CD4-positive, alpha-beta memory T cell (primary cell): Measurements from ENCODE around the gene TRIM61. TPM values are rescaled to one million over a fixed set of nuclear protein-coding genes. Genes with fewer than 3 reads are reported as not detected.
A peak's percentile ranks its signal among the peaks of the same experiment; 100 is the strongest.
"Not testable (repeated sequence)": the region's sequence is repeated elsewhere in the genome, so short reads cannot be mapped to it uniquely, and the experiment has no call there.

Source experiments
- CTCF ChIA-PET: fragments of 350-600 bp; sonication (Branson Sonifier 250); formaldehyde crosslinking; loops from one replicate; lab custom pipeline; 2021; ENCODE audit warnings: inconsistent platforms; ENCODE audit not compliant: partially characterized antibody; lab: Charles Lee
- POLR2A ChIA-PET: fragments of 350-600 bp; sonication (Branson Sonifier 250); formaldehyde crosslinking; loops from one replicate; lab custom pipeline; 2021; ENCODE audit not compliant: partially characterized antibody; lab: Charles Lee
- DNase-seq, 5 donors: peaks; one replicate each; pipeline versions ENCODE4 v3.0.0 to v3.0.0-alpha.2; 2020 to 2022; ENCODE audit warnings: mixed read lengths in 1 of 5
- H3K27ac ChIP-seq: one replicate; pipeline ENCODE4 v1.7.0; 2013; ENCODE audit warnings: low read depth, low read length
- H3K27me3 ChIP-seq: 2 replicates; pipeline ENCODE4 v1.7.0; 2013; ENCODE audit warnings: mild to moderate bottlenecking, low read length, moderate library complexity; ENCODE audit not compliant: insufficient read depth
- H3K36me3 ChIP-seq: 2 replicates; pipeline ENCODE4 v1.7.0; 2013; ENCODE audit warnings: mild to moderate bottlenecking, low read length, moderate library complexity; ENCODE audit not compliant: insufficient read depth
- H3K4me1 ChIP-seq: 2 replicates; pipeline ENCODE4 v1.7.0; 2013; ENCODE audit warnings: mild to moderate bottlenecking, low read length, moderate library complexity; ENCODE audit not compliant: insufficient read depth
- H3K4me3 ChIP-seq, 2 donors: one replicate each; pipeline ENCODE4 v1.7.0; 2013; ENCODE audit warnings: low read length in 2 of 2, mild to moderate bottlenecking in 1 of 2
- H3K9me3 ChIP-seq, 2 donors: one replicate each; pipeline ENCODE4 v1.7.0; 2013; ENCODE audit warnings: low read length in 2 of 2, control low read depth in 1 of 2; ENCODE audit not compliant: control insufficient read depth in 1 of 2
- H3K27ac Mint-ChIP-seq, 7 donors: one replicate each; pipeline ENCODE4 v1.8.0; 2020 to 2021; ENCODE audit warnings: mixed read lengths in 7 of 7, mild to moderate bottlenecking in 6 of 7, inconsistent platforms in 3 of 7, moderate library complexity in 3 of 7
- H3K27me3 Mint-ChIP-seq, 2 donors: one replicate each; pipeline ENCODE4 v1.8.0; 2020 to 2021; ENCODE audit warnings: mixed read lengths in 2 of 2
- H3K36me3 Mint-ChIP-seq, 2 donors: one replicate each; pipeline ENCODE4 v1.8.0; 2020 to 2021; ENCODE audit warnings: mixed read lengths in 2 of 2, inconsistent platforms in 1 of 2, mild to moderate bottlenecking in 1 of 2
- H3K4me1 Mint-ChIP-seq, 4 donors: one replicate each; pipeline ENCODE4 v1.8.0; 2020 to 2021; ENCODE audit warnings: mixed read lengths in 4 of 4, mild to moderate bottlenecking in 1 of 4
- H3K4me3 Mint-ChIP-seq, 8 donors: one replicate each; pipeline ENCODE4 v1.8.0; 2020 to 2021; ENCODE audit warnings: mixed read lengths in 8 of 8, mild to moderate bottlenecking in 7 of 8, moderate library complexity in 6 of 8, inconsistent platforms in 3 of 8
- H3K9me3 Mint-ChIP-seq, 8 donors: one replicate each; pipeline ENCODE4 v1.8.0; 2020 to 2021; ENCODE audit warnings: mixed read lengths in 8 of 8, mild to moderate bottlenecking in 5 of 8, inconsistent platforms in 3 of 8, moderate library complexity in 1 of 8
- intact Hi-C: fragments of 100-400 bp; cut with micrococcal nuclease; formaldehyde crosslinking; loops from one replicate; pipeline ENCODE4 v1.15.1; 2023
- polyA plus RNA-seq, 2 donors: library from polyadenylated mRNA; unstranded; fragments of 300-500 nt; fragmentation: Illumina TruSeq; gene quantifications; one replicate each; pipeline ENCODE4 v1.2.3, GENCODE V29; 2021
- total RNA-seq, 2 experiments: library from RNA; stranded (reverse); gene quantifications; one replicate each; pipeline ENCODE4 v1.2.3, GENCODE V29; 2021

TRIM61 gene
- total RNA-seq: 1 to 10 TPM; 1.4 TPM
- polyA plus RNA-seq: 1 to 10 TPM in 1 of 2 donors, not detected in 1; 1.1 TPM

- ChIA-PET CTCF (interaction anchor here (1.4 kb wide), 1 partner anchor 20 kb away, joined by 3 read pairs; no protein-coding TSS in a partner anchor), POLR2A (interaction anchor here (1.1 kb wide), 1 partner anchor 21 kb away, joined by 3 read pairs; no protein-coding TSS in a partner anchor)
- DNase-seq: peak in 3 of 5 donors; percentile 10 to 27 (median 11)
- peaks cover 0 to 7% (median 2%) of the 10 kb centered on the region in 4 donors for H3K4me1 Mint-ChIP-seq
- H3K27me3 ChIP-seq: no peaks in the 10 kb centered on the region
- intact Hi-C loops: no loop called here
- no peak within 1 kb of the TSS for H3K27ac ChIP-seq
- H3K27ac Mint-ChIP-seq: peak within 1 kb of the TSS in 6 of 7 donors; percentile 25 to 73 (median 58)
- peak within 1 kb of the TSS; percentile 48 to 84 (median 71) for H3K4me3 Mint-ChIP-seq
- H3K36me3 ChIP-seq: no peaks in the 10 kb centered on the region
- no peaks in the 10 kb centered on the region for H3K9me3 Mint-ChIP-seq
- no peak within 1 kb of the TSS for H3K4me3 ChIP-seq
- no peaks in the 10 kb centered on the region for H3K4me1 ChIP-seq
- H3K9me3 ChIP-seq: no peaks in the 10 kb centered on the region
- H3K27me3 Mint-ChIP-seq: peaks cover 0 to 1% of the 10 kb centered on the region in 2 donors
- H3K36me3 Mint-ChIP-seq: no peaks in the 10 kb centered on the region
These were observed at the start of gene TRIM61 for GRCh38 chr4:164977243-164978164. TSS of gene TRIM61 (minus strand) at chr4:164977657. CDS start at chr4:164970002, 7,655 bp downstream.

DNA sequence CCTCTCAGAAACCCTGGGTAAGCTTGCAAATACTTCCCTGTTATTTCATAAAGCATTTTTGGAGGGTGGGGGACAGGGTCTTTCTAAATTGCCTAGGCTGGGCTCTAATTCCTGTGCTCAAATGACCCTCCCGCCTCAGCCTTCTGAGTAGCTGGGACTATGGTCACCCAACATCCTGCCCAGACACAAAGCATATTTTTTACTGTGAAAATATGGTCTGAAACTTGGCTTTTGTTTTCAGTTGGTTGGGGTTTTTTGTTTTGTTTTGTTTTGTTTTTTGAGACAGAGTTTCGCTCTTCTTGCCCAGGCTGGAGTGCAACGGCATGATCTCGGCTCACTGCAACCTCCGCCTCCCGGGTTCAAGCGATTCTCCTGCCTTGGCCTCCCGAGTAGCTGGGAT, 48.3 kb upstream of the TRIM61 start:
- H3K9me3 ChIP-seq, DNase-seq, H3K36me3 ChIP-seq, H3K27ac Mint-ChIP-seq, H3K4me3 Mint-ChIP-seq, H3K4me1 Mint-ChIP-seq, H3K4me3 ChIP-seq, H3K36me3 Mint-ChIP-seq, H3K27ac ChIP-seq, H3K9me3 Mint-ChIP-seq, H3K27me3 Mint-ChIP-seq, CTCF ChIA-PET, H3K27me3 ChIP-seq, intact Hi-C loops, POLR2A ChIA-PET, H3K4me1 ChIP-seq: not testable (repeated sequence)

- POLR2A ChIA-PET, H3K4me1 ChIP-seq, H3K27me3 ChIP-seq, H3K9me3 Mint-ChIP-seq, CTCF ChIA-PET, H3K27ac Mint-ChIP-seq, H3K9me3 ChIP-seq, H3K4me3 Mint-ChIP-seq, intact Hi-C loops, H3K27me3 Mint-ChIP-seq, H3K36me3 ChIP-seq, H3K36me3 Mint-ChIP-seq, H3K27ac ChIP-seq, H3K4me1 Mint-ChIP-seq, H3K4me3 ChIP-seq, DNase-seq: not testable (repeated sequence)
These were observed 42.5 kb upstream of the TRIM61 start for GRCh38 chr4:165019995-165020394.

GRCh38 chr4:165016971-165017370, 39.5 kb upstream of the TRIM61 start:
- H3K36me3 Mint-ChIP-seq: no peaks in the 10 kb centered on the region
- intact Hi-C loops: no loop called here
- Histone ChIP-seq H3K36me3 (no peaks in the 10 kb centered on the region), H3K4me3 (no peak overlapping the region), H3K9me3 (no peaks in the 10 kb centered on the region), H3K4me1 (no peaks in the 10 kb centered on the region), H3K27ac (no peak overlapping the region), H3K27me3 (no peaks in the 10 kb centered on the region)
- H3K9me3 Mint-ChIP-seq: peaks cover 0 to 3% (median 0%) of the 10 kb centered on the region in 8 donors
- peaks cover 2 to 3% of the 10 kb centered on the region in 2 donors for H3K27me3 Mint-ChIP-seq
- no peaks in the 10 kb centered on the region for H3K4me1 Mint-ChIP-seq
- no peak overlapping the region for H3K27ac Mint-ChIP-seq
- no peak for DNase-seq
- ChIA-PET POLR2A (no interaction called here), CTCF (no interaction called here)
- no peak overlapping the region for H3K4me3 Mint-ChIP-seq

GRCh38 chr4:165013691-165014090, 36.2 kb upstream of the TRIM61 start:
- POLR2A ChIA-PET: no interaction called here
- intact Hi-C loops: no loop called here

DNA sequence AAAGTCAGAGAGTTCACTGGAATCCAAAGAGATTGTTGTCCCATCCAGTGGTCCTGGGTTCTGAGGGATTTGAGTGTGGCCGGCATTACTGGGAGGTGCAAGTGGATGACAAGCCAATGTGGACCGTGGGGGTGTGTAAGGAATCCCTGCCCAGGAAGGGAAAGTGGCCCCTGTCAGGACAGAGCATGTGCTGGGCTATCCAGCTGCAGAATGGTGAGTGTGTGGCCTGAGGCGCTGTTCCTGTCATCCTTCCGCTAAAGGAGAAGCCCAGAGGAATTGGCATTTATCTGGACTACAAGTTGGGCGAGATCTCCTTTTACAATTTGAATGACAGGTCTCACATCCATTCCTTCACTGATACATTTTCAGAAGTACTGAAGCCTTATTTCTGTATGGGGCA, 33.9 kb upstream of the TRIM61 start:
- Histone ChIP-seq H3K9me3 (no peaks in the 10 kb centered on the region), H3K36me3 (no peaks in the 10 kb centered on the region), H3K4me3 (no peak overlapping the region), H3K27me3 (no peaks in the 10 kb centered on the region), H3K27ac (no peak overlapping the region), H3K4me1 (no peaks in the 10 kb centered on the region)
- intact Hi-C loops: no loop called here
- Mint-ChIP-seq H3K9me3 (peaks cover 0 to 3% (median 0%) of the 10 kb centered on the region in 8 donors), H3K27me3 (peaks cover 2% of the 10 kb centered on the region in 2 donors), H3K4me1 (no peaks in the 10 kb centered on the region), H3K27ac (no peak overlapping the region), H3K36me3 (no peaks in the 10 kb centered on the region), H3K4me3 (no peak overlapping the region)
- CTCF ChIA-PET: no interaction called here
- POLR2A ChIA-PET: no interaction called here
- no peak for DNase-seq

More at GRCh38 chr4:165013691-165014090, 36.2 kb upstream of the TRIM61 start:
- no peak for DNase-seq
- no peaks in the 10 kb centered on the region for H3K4me1 Mint-ChIP-seq
- Histone ChIP-seq H3K4me3 (no peak overlapping the region), H3K27ac (no peak overlapping the region), H3K27me3 (no peaks in the 10 kb centered on the region), H3K9me3 (no peaks in the 10 kb centered on the region), H3K36me3 (no peaks in the 10 kb centered on the region), H3K4me1 (no peaks in the 10 kb centered on the region)
- H3K36me3 Mint-ChIP-seq: no peaks in the 10 kb centered on the region
- H3K4me3 Mint-ChIP-seq: no peak overlapping the region
- H3K27me3 Mint-ChIP-seq: peaks cover 2% of the 10 kb centered on the region in 2 donors
- H3K9me3 Mint-ChIP-seq: peaks cover 0 to 3% (median 0%) of the 10 kb centered on the region in 8 donors
- CTCF ChIA-PET: no interaction called here
- no peak overlapping the region for H3K27ac Mint-ChIP-seq

GRCh38 chr4:165010991-165011390, 33.5 kb upstream of the TRIM61 start:
- Mint-ChIP-seq H3K4me1 (no peaks in the 10 kb centered on the region), H3K9me3 (peaks cover 0 to 3% (median 0%) of the 10 kb centered on the region in 8 donors), H3K27me3 (peaks cover 2 to 6% of the 10 kb centered on the region in 2 donors), H3K4me3 (no peak overlapping the region), H3K27ac (no peak overlapping the region), H3K36me3 (no peaks in the 10 kb centered on the region)
- Histone ChIP-seq H3K9me3 (no peaks in the 10 kb centered on the region), H3K27ac (no peak overlapping the region), H3K36me3 (no peaks in the 10 kb centered on the region), H3K4me3 (no peak overlapping the region), H3K27me3 (no peaks in the 10 kb centered on the region), H3K4me1 (no peaks in the 10 kb centered on the region)
- intact Hi-C loops: no loop called here
- no peak for DNase-seq
- ChIA-PET CTCF (no interaction called here), POLR2A (no interaction called here)
